ENCODE measurements around the gene CRY2. TPM values are rescaled to one million over a fixed set of nuclear protein-coding genes. Genes with fewer than 3 reads are reported as not detected.
A peak's percentile ranks its signal among the peaks of the same experiment; 100 is the strongest.

Gene CRY2
- total RNA-seq, 2 donors from 2014 or later: 19.8 to 20.1 TPM

- peak overlapping the region; percentile 71 for H3K4me3 Mint-ChIP-seq
- Histone ChIP-seq H3K36me3 (ENCODE audit: control insufficient read depth, insufficient read depth, low read length) (no peaks in the 10 kb centered on the region), H3K4me3 (ENCODE audit: low read length) (peak overlapping the region; percentile 97), H3K4me1 (ENCODE audit: control insufficient read depth, insufficient read depth, low read length) (peaks cover 9% of the 10 kb centered on the region), H3K27me3 (ENCODE audit: control insufficient read depth, insufficient read depth, low read length, poor library complexity, severe bottlenecking) (peaks cover 35% of the 10 kb centered on the region), H3K27ac (ENCODE audit: low read depth, low read length) (peak overlapping the region; percentile 86), H3K9me3 (ENCODE audit: control insufficient read depth, low read length) (no peaks in the 10 kb centered on the region), H3K9ac (ENCODE audit: extremely low read depth, low read length, poor library complexity, severe bottlenecking) (peak overlapping the region; percentile 94)
- 1 to 3% methylated on average over 13 to 16 of the region's 16 CpGs for WGBS, 2 experiments (ENCODE audit: insufficient coverage in 1 of 2, insufficient read length in 1 of 2)
- peak; percentile 34 for TF ChIP-seq CTCF (conservative IDR thresholded peaks at IDR 0.05)
- DNase-seq: peak; percentile 80
- peaks cover 39% of the 10 kb centered on the region for H3K27me3 Mint-ChIP-seq (ENCODE audit: insufficient read depth)
- H3K36me3 Mint-ChIP-seq (ENCODE audit: low read depth): no peaks in the 10 kb centered on the region
- H3K27ac Mint-ChIP-seq: peak overlapping the region; percentile 85
- H3K4me1 Mint-ChIP-seq: peaks cover 17% of the 10 kb centered on the region
- no peaks in the 10 kb centered on the region for H3K9me3 Mint-ChIP-seq
Observed at GRCh38 chr11:45847911-45848316, 639 bp downstream of the CRY2 start.

- TF ChIP-seq CTCF (conservative IDR thresholded peaks at IDR 0.05): no peak
- H3K36me3 Mint-ChIP-seq (ENCODE audit: low read depth): no peaks in the 10 kb centered on the region
- 63 to 73% methylated on average over 3 to 8 of the region's 8 CpGs for WGBS, 2 experiments (ENCODE audit: insufficient coverage in 1 of 2, insufficient read length in 1 of 2)
- H3K4me3 Mint-ChIP-seq: peak overlapping the region; percentile 71
- peaks cover 9% of the 10 kb centered on the region for H3K4me1 ChIP-seq (ENCODE audit: control insufficient read depth, insufficient read depth, low read length)
- peaks cover 14% of the 10 kb centered on the region for H3K4me1 Mint-ChIP-seq
- no peak overlapping the region for H3K27ac ChIP-seq (ENCODE audit: low read depth, low read length)
- H3K27me3 Mint-ChIP-seq (ENCODE audit: insufficient read depth): peaks cover 36% of the 10 kb centered on the region
- H3K27ac Mint-ChIP-seq: no peak overlapping the region
- H3K9me3 Mint-ChIP-seq: no peaks in the 10 kb centered on the region
- no peaks in the 10 kb centered on the region for H3K36me3 ChIP-seq (ENCODE audit: control insufficient read depth, insufficient read depth, low read length)
- DNase-seq: no peak
- H3K4me3 ChIP-seq (ENCODE audit: low read length): peak overlapping the region; percentile 97
- H3K27me3 ChIP-seq (ENCODE audit: control insufficient read depth, insufficient read depth, low read length, poor library complexity, severe bottlenecking): peaks cover 33% of the 10 kb centered on the region
- H3K9me3 ChIP-seq (ENCODE audit: control insufficient read depth, low read length): no peaks in the 10 kb centered on the region
- H3K9ac ChIP-seq (ENCODE audit: extremely low read depth, low read length, poor library complexity, severe bottlenecking): no peak overlapping the region
Observed at GRCh38 chr11:45848654-45849081, 1.4 kb downstream of the CRY2 start.

- no peaks in the 10 kb centered on the region for H3K36me3 Mint-ChIP-seq (ENCODE audit: low read depth)
- WGBS, 2 experiments (ENCODE audit: insufficient coverage in 1 of 2, insufficient read length in 1 of 2): 100% methylated on average over 2 of the region's 2 CpGs
- DNase-seq: no peak
Observed at GRCh38 chr11:45850446-45850845, 3.2 kb downstream of the CRY2 start.

More at GRCh38 chr11:45850446-45850845, 3.2 kb downstream of the CRY2 start:
- peaks cover 9% of the 10 kb centered on the region for H3K4me1 ChIP-seq (ENCODE audit: control insufficient read depth, insufficient read depth, low read length)
- no peak overlapping the region for H3K9ac ChIP-seq (ENCODE audit: extremely low read depth, low read length, poor library complexity, severe bottlenecking)
- TF ChIP-seq CTCF (conservative IDR thresholded peaks at IDR 0.05): no peak
- no peaks in the 10 kb centered on the region for H3K36me3 ChIP-seq (ENCODE audit: control insufficient read depth, insufficient read depth, low read length)
- no peak overlapping the region for H3K4me3 ChIP-seq (ENCODE audit: low read length)
- Mint-ChIP-seq H3K27me3 (ENCODE audit: insufficient read depth) (peaks cover 25% of the 10 kb centered on the region), H3K27ac (no peak overlapping the region), H3K4me1 (peaks cover 14% of the 10 kb centered on the region), H3K4me3 (no peak overlapping the region), H3K9me3 (no peaks in the 10 kb centered on the region)
- H3K27ac ChIP-seq (ENCODE audit: low read depth, low read length): no peak overlapping the region
- no peaks in the 10 kb centered on the region for H3K9me3 ChIP-seq (ENCODE audit: control insufficient read depth, low read length)
- H3K27me3 ChIP-seq (ENCODE audit: control insufficient read depth, insufficient read depth, low read length, poor library complexity, severe bottlenecking): peaks cover 15% of the 10 kb centered on the region
